Activated T-cell treated with anti-CD3 and anti-CD28 coated beads for 24 hours (primary cell): Measurements from ENCODE around the gene ZBTB20.

Experiments
- DNase-seq: peaks from one replicate; pipeline ENCODE4 v3.0.0-alpha.2; 2020; ENCODE audit warnings: low read depth

Gene ZBTB20

DNA sequence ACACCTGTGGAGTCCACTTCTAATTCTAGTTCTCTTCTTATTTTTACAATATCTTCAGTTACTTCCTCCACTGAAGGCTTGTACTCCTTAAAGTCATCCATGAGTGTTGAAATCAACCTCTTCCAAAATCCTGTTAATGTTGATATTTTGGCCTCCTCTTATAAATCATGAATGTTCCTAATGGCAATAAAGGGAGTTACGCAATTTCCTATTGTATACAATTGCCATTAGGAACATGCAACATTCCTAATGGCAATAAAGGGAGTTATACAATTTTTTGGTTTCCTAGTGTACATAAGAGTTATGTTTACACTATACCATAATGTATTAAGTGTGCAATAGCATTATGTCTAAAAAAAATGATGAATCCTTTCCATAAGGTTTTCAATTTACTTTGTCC, 862.4 kb downstream of the ZBTB20 start:
- no peak for DNase-seq
